Activated naive CD4-positive, alpha-beta T cell treated with anti-CD3 and anti-CD28 coated beads for 36 hours (primary cell): ENCODE results near the gene FABP1. TPM values are rescaled to one million over a fixed set of nuclear protein-coding genes. Genes with fewer than 3 reads are reported as not detected.

Experiments
- CTCF ChIA-PET: fragments of 350-600 bp; sonication (Branson Sonifier 250); formaldehyde crosslinking; loops from one replicate; lab custom pipeline; 2021; ENCODE audit warnings: antibody characterized with exemption; lab: Charles Lee
- DNase-seq: peaks from one replicate; pipeline ENCODE4 v3.0.0-alpha.2; 2020
- H3K27ac Mint-ChIP-seq: one replicate; pipeline ENCODE4 v1.8.0; 2021; ENCODE audit warnings: mild to moderate bottlenecking, mixed read lengths
- H3K27me3 Mint-ChIP-seq: one replicate; pipeline ENCODE4 v1.8.0; 2021; ENCODE audit warnings: low read depth, mixed read lengths
- H3K36me3 Mint-ChIP-seq: one replicate; pipeline ENCODE4 v1.8.0; 2021; ENCODE audit warnings: low read depth, mixed read lengths
- H3K4me1 Mint-ChIP-seq: one replicate; pipeline ENCODE4 v1.8.0; 2021; ENCODE audit warnings: low read depth, mixed read lengths
- H3K4me3 Mint-ChIP-seq: one replicate; pipeline ENCODE4 v1.8.0; 2021; ENCODE audit warnings: mild to moderate bottlenecking, moderate library complexity, mixed read lengths
- H3K9me3 Mint-ChIP-seq: one replicate; pipeline ENCODE4 v1.8.0; 2021; ENCODE audit warnings: mixed read lengths
- intact Hi-C: fragments of 100-400 bp; cut with micrococcal nuclease; formaldehyde crosslinking; loops from one replicate; pipeline ENCODE4 v1.15.1; 2023
- total RNA-seq, 2 experiments: library from RNA; stranded (reverse); gene quantifications; one replicate each; pipeline ENCODE4 v1.2.3, GENCODE V29; 2021

The FABP1 gene
- total RNA-seq, 2 experiments from 2014 or later: not detected

- no peaks in the 10 kb centered on the region for H3K9me3 Mint-ChIP-seq
- H3K4me3 Mint-ChIP-seq: no peak overlapping the region
- CTCF ChIA-PET: no interaction called here
- intact Hi-C loops: no loop called here
- no peak overlapping the region for H3K27ac Mint-ChIP-seq
- H3K4me1 Mint-ChIP-seq: peaks cover 17% of the 10 kb centered on the region
- no peak for DNase-seq
- no peaks in the 10 kb centered on the region for H3K36me3 Mint-ChIP-seq
- no peaks in the 10 kb centered on the region for H3K27me3 Mint-ChIP-seq
Measured at GRCh38 chr2:88086401-88086800, 41.5 kb downstream of the FABP1 start.

GRCh38 chr2:88085602-88086001 lies 42.3 kb downstream of the FABP1 start:
- intact Hi-C loops: no loop called here
- no peaks in the 10 kb centered on the region for H3K9me3 Mint-ChIP-seq
- CTCF ChIA-PET: interaction anchor here (0.6 kb wide), 2 partner anchors 27 to 45 kb away, joined by 3 to 4 read pairs; no protein-coding TSS in a partner anchor
- H3K27ac Mint-ChIP-seq: no peak overlapping the region
- H3K36me3 Mint-ChIP-seq: no peaks in the 10 kb centered on the region
- no peak for DNase-seq
- no peak overlapping the region for H3K4me3 Mint-ChIP-seq
- H3K4me1 Mint-ChIP-seq: peaks cover 9% of the 10 kb centered on the region
- H3K27me3 Mint-ChIP-seq: no peaks in the 10 kb centered on the region

GRCh38 chr2:88085099-88085498 lies 42.8 kb downstream of the FABP1 start:
- no peak overlapping the region for H3K4me3 Mint-ChIP-seq
- H3K4me1 Mint-ChIP-seq: peaks cover 4% of the 10 kb centered on the region
- CTCF ChIA-PET: interaction anchor here (0.6 kb wide), 2 partner anchors 27 to 45 kb away, joined by 3 to 4 read pairs; no protein-coding TSS in a partner anchor
- no peaks in the 10 kb centered on the region for H3K36me3 Mint-ChIP-seq
- H3K27ac Mint-ChIP-seq: no peak overlapping the region
- intact Hi-C loops: no loop called here
- H3K9me3 Mint-ChIP-seq: no peaks in the 10 kb centered on the region
- no peaks in the 10 kb centered on the region for H3K27me3 Mint-ChIP-seq
- DNase-seq: no peak

GRCh38 chr2:88082781-88083180 lies 45.1 kb downstream of the FABP1 start:
- Mint-ChIP-seq H3K27ac (no peak overlapping the region), H3K36me3 (no peaks in the 10 kb centered on the region), H3K27me3 (no peaks in the 10 kb centered on the region), H3K9me3 (no peaks in the 10 kb centered on the region), H3K4me1 (no peaks in the 10 kb centered on the region), H3K4me3 (no peak overlapping the region)
- CTCF ChIA-PET: interaction anchor here (2.4 kb wide), 1 partner anchor 22 kb away, joined by 9 read pairs; no protein-coding TSS in a partner anchor
- intact Hi-C loops: no loop called here
- DNase-seq: no peak

- Mint-ChIP-seq H3K27ac (no peak overlapping the region), H3K27me3 (no peaks in the 10 kb centered on the region), H3K4me1 (no peaks in the 10 kb centered on the region), H3K9me3 (no peaks in the 10 kb centered on the region), H3K4me3 (no peak overlapping the region), H3K36me3 (no peaks in the 10 kb centered on the region)
- DNase-seq: no peak
- intact Hi-C loops: no loop called here
- CTCF ChIA-PET: interaction anchor here (0.9 to 2.4 kb wide), 2 partner anchors 22 to 80 kb away, joined by 3 to 9 read pairs; no protein-coding TSS in a partner anchor
Measured at GRCh38 chr2:88081924-88082608, 45.8 kb downstream of the FABP1 start.

GRCh38 chr2:88080545-88080944 lies 47.3 kb downstream of the FABP1 start:
- H3K27ac Mint-ChIP-seq: no peak overlapping the region
- H3K4me3 Mint-ChIP-seq: no peak overlapping the region
- no peak for DNase-seq
- H3K36me3 Mint-ChIP-seq: no peaks in the 10 kb centered on the region
- CTCF ChIA-PET: interaction anchor here (2.4 kb wide), 1 partner anchor 20 kb away, joined by 9 read pairs; no protein-coding TSS in a partner anchor
- H3K27me3 Mint-ChIP-seq: no peaks in the 10 kb centered on the region
- H3K4me1 Mint-ChIP-seq: no peaks in the 10 kb centered on the region
- no peaks in the 10 kb centered on the region for H3K9me3 Mint-ChIP-seq
- intact Hi-C loops: no loop called here

- H3K4me1 Mint-ChIP-seq: no peaks in the 10 kb centered on the region
Measured at GRCh38 chr2:88078643-88079172, 49.2 kb downstream of the FABP1 start.

GRCh38 chr2:88077080-88077479 lies 50.8 kb downstream of the FABP1 start:
- CTCF ChIA-PET: no interaction called here
- intact Hi-C loops: no loop called here
- no peaks in the 10 kb centered on the region for H3K4me1 Mint-ChIP-seq
- no peak for DNase-seq
- no peaks in the 10 kb centered on the region for H3K27me3 Mint-ChIP-seq
- H3K36me3 Mint-ChIP-seq: no peaks in the 10 kb centered on the region
- H3K4me3 Mint-ChIP-seq: no peak overlapping the region
- H3K9me3 Mint-ChIP-seq: peaks cover 1% of the 10 kb centered on the region
- no peak overlapping the region for H3K27ac Mint-ChIP-seq

More at GRCh38 chr2:88078643-88079172, 49.2 kb downstream of the FABP1 start:
- intact Hi-C loops: no loop called here
- H3K36me3 Mint-ChIP-seq: no peaks in the 10 kb centered on the region
- H3K9me3 Mint-ChIP-seq: peaks cover 1% of the 10 kb centered on the region
- no peak overlapping the region for H3K4me3 Mint-ChIP-seq
- H3K27me3 Mint-ChIP-seq: no peaks in the 10 kb centered on the region
- CTCF ChIA-PET: interaction anchor here (1.7 to 2.0 kb wide), 2 partner anchors 18 to 81 kb away, joined by 4 to 7 read pairs; no protein-coding TSS in a partner anchor
- no peak for DNase-seq
- no peak overlapping the region for H3K27ac Mint-ChIP-seq

- no peak overlapping the region for H3K4me3 Mint-ChIP-seq
- H3K27me3 Mint-ChIP-seq: no peaks in the 10 kb centered on the region
- no peaks in the 10 kb centered on the region for H3K4me1 Mint-ChIP-seq
- DNase-seq: no peak
- no peak overlapping the region for H3K27ac Mint-ChIP-seq
- CTCF ChIA-PET: interaction anchor here (2.5 kb wide), 1 partner anchor 14 kb away, joined by 12 read pairs; no protein-coding TSS in a partner anchor
- intact Hi-C loops: no loop called here
- no peaks in the 10 kb centered on the region for H3K36me3 Mint-ChIP-seq
- peaks cover 1% of the 10 kb centered on the region for H3K9me3 Mint-ChIP-seq
Measured at GRCh38 chr2:88074854-88075292, 53.0 kb downstream of the FABP1 start.

GRCh38 chr2:88074150-88074549 lies 53.7 kb downstream of the FABP1 start:
- Mint-ChIP-seq H3K9me3 (peaks cover 1% of the 10 kb centered on the region), H3K27ac (no peak overlapping the region), H3K4me1 (no peaks in the 10 kb centered on the region), H3K36me3 (no peaks in the 10 kb centered on the region), H3K4me3 (no peak overlapping the region), H3K27me3 (peaks cover 1% of the 10 kb centered on the region)
- intact Hi-C loops: no loop called here
- DNase-seq: no peak
- CTCF ChIA-PET: interaction anchor here (2.5 kb wide), 1 partner anchor 13 kb away, joined by 12 read pairs; no protein-coding TSS in a partner anchor
